Fibroblast of mammary gland (primary cell): ENCODE results near the gene RBKS.
"Not testable (repeated sequence)": the region's sequence is repeated elsewhere in the genome, so short reads cannot be mapped to it uniquely, and the experiment has no call there.

Source experiments
- DNase-seq: peaks from one replicate; pipeline ENCODE4 v3.0.0-alpha.2; 2010; ENCODE audit warnings: low read depth
- H3K4me3 ChIP-seq: 2 replicates; pipeline ENCODE4 v1.5.1; 2011; ENCODE audit warnings: low read depth, mild to moderate bottlenecking, low read length, moderate library complexity; ENCODE audit not compliant: control insufficient read depth
- TF ChIP-seq, protein P1 (sequence below): conservative IDR thresholded peaks from 2 replicates; pipeline ENCODE4 v1.5.1; 2011; ENCODE audit warnings: low read depth, low read length, inconsistent platforms; ENCODE audit not compliant: control insufficient read depth, insufficient read depth

The RBKS gene

DNA sequence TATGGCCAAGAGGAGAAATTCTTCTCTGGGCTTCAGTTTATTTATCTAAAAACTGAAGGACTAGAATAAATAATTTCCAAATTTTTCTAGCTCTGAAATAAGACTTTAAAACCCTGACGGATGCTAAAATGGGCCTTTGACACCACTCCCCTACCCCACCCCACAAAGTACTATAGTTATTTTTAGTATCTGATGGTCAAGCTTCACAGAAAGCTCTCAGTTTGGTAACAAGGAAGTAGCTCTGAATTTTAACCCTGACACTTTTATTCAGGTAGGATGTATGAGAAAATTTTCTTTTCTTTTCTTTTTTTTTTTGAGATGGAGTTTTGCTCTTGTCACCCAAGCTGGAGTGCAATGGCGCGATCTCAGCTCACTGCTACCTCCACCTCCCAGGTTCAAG, 2.4 kb downstream of the RBKS start:
- H3K4me3 ChIP-seq: no peak overlapping the region
- TF ChIP-seq, protein P1, sequence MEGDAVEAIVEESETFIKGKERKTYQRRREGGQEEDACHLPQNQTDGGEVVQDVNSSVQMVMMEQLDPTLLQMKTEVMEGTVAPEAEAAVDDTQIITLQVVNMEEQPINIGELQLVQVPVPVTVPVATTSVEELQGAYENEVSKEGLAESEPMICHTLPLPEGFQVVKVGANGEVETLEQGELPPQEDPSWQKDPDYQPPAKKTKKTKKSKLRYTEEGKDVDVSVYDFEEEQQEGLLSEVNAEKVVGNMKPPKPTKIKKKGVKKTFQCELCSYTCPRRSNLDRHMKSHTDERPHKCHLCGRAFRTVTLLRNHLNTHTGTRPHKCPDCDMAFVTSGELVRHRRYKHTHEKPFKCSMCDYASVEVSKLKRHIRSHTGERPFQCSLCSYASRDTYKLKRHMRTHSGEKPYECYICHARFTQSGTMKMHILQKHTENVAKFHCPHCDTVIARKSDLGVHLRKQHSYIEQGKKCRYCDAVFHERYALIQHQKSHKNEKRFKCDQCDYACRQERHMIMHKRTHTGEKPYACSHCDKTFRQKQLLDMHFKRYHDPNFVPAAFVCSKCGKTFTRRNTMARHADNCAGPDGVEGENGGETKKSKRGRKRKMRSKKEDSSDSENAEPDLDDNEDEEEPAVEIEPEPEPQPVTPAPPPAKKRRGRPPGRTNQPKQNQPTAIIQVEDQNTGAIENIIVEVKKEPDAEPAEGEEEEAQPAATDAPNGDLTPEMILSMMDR: no peak
- no peak for DNase-seq

GRCh38 chr2:27887111-27887510, 3.1 kb downstream of the RBKS start:
- H3K4me3 ChIP-seq: no peak overlapping the region
- no peak for DNase-seq
- TF ChIP-seq, protein P1: no peak

GRCh38 chr2:27886322-27886721, 3.9 kb downstream of the RBKS start:
- TF ChIP-seq, protein P1: no peak
- no peak for DNase-seq
- H3K4me3 ChIP-seq: no peak overlapping the region

DNA sequence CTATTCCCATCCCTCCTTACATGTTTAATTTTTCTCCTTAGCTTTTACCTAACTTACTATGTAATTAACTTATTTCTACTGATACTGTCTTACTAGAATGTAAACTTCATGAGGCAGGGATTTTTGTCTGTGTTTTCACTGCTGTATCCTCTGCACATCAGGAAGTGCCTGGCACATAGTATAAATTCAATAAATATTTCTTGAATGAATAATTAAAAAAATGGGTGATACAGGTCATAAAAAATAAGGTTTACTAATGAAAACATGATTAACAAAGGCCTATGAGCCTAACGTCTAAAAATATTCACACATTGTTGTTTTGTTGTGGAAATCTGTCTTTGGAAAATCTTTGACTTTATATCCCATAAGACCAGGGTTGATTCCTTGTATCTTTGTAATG, 4.5 kb downstream of the RBKS start:
- H3K4me3 ChIP-seq: no peak overlapping the region
- no peak for DNase-seq
- TF ChIP-seq, protein P1: no peak

GRCh38 chr2:27885234-27885633, 5.0 kb downstream of the RBKS start:
- DNase-seq: peak; percentile 66
- TF ChIP-seq, protein P1: no peak
- no peak overlapping the region for H3K4me3 ChIP-seq

DNA sequence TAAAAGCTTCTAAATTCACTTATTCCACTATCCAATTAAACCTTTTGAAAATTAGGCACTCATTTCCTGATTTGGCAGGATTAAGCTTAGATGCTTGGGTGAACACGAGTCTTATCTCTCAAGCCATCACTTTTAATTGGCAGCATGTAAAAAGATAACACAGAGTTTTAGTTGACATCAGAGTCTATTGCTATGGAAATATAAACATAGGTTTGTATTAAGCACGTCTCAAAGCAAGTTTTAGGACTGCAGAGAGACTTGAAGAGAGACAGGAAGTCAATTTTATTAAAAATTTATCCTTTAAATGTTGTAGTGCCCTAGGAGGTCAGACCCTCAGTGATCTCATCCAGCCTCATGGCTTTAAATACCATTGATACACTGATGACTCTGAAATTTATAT, 5.6 kb downstream of the RBKS start:
- DNase-seq: no peak
- no peak overlapping the region for H3K4me3 ChIP-seq
- TF ChIP-seq, protein P1: no peak

DNA sequence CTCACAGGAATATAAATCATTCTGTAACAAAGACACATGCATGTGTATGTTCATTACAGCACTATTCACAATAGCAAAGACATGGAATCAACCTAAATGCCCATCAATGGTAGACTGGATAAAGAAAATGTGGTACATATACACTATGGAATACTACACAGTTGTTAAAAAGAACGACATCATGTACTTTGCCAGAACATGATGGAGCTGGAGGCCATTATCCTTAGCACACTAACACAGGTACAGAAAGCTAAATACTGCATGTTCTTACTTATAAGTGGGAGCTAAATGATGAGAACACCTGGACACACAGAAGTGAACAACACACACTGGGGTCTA, 7.6 kb downstream of the RBKS start:
- not testable (repeated sequence) for DNase-seq, H3K4me3 ChIP-seq

- not testable (repeated sequence) for H3K4me3 ChIP-seq, DNase-seq
Observed at GRCh38 chr2:27881815-27882583, 8.2 kb downstream of the RBKS start.
